NCI-H128 (cell line): ENCODE measurements around the gene EGLN2.
"Not testable (repeated sequence)": the region's sequence is repeated elsewhere in the genome, so short reads cannot be mapped to it uniquely, and the experiment has no call there.

ENCODE experiments used
- DNase-seq: peaks from one replicate; lab custom pipeline; 2025; ENCODE audit not compliant: unreplicated experiment; lab: John Stamatoyannopoulos, UW

Gene EGLN2

DNA sequence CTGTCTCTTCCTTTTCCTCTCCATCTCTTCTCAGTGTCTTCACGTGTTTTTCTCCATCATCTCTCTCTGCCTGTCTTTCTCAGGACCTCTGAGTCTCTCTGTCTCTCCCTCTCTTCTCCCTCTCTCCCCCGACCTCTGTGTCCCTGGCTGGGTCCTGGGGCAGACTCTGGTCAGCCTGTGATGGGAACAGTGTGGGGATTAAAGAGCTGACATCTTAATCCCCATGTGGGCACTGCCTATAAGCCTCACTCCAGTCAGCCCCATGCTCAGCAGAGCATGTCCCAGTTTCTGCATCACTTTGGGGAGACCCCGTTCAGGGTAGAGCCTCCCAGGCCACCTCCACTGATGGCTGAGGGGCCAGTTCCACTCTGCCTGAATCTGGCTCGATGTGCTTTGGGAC is 16.2 kb downstream of the EGLN2 start:
- DNase-seq, result no peak

DNA sequence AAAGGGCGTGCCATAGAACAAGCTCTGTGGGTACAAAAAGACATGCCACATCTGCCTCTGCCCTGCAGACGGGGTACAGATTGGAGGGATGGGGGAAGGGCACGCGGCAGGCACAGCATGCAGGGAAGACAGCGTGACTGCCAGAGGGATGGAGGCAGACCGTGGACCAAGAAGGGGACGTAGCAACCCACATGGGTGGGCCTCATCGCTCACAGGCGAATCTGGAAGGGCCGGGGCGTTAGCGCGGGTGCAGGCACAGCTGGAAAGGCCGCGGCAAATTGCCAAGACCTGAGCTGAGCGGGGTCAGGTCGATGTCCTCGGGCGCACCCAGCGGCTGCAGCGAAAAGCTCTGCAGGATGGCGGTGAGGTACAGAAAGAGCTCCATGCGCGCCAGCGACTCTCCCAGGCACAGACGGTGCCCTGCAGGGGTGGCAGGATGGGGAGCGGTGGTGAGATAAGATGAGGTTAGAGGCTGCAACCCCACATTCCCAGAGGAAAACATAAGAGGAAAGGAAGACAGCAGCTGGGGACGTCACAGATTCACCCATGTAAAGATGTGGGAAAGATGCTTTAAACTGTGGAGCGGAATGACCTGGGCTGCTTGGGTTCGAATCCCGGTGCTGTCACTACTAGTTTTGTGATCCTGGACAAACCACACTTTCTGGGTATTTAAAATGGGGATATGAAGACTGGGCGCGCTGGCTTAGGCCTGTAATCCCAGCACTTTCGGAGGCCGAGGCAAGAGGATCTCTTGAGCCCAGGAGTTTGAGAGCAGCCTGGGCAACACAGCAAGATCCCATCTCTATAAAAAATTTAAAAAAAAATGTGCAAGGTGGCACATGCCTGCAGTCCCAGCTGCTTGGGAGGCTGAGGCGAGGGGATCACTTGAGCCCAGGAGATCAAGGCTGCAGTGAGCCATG is 19.7 kb downstream of the EGLN2 start:
- DNase-seq, result not testable (repeated sequence)

DNA sequence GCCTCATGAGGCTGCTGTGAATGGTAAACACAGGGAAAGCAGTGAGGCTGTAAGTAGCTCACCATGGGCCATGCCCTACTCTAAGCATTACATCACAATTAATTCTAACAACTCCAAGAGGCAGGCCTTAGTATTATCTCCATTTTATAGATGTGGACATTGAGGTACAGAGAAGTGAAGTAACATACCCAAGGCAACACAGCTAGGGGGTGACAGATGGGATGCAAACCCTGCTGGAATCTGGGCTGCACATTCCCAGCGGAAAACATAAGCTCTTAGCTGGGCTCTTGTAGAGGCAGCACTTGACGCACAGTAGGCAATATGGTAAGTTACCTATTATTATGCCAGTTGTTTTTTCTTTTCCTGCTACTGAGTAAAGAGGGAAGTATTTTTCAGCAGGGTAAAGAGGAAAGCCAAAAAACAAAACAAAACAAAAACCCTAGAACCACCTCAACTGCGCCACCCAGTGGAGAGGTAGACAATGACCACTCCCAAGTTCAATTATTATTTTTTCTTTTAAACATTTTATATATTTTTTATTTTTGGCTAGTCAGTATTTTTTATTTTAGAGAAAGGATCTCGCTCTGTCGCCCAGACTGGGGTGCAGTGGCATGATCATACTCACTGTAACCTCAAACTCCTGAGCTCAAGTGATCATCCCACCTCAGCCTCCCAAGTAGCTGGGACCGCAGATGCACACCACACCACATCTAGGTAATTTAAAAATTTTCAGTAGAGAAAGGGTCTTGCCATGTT is 20.7 kb downstream of the EGLN2 start:
- not testable (repeated sequence) for DNase-seq

DNA sequence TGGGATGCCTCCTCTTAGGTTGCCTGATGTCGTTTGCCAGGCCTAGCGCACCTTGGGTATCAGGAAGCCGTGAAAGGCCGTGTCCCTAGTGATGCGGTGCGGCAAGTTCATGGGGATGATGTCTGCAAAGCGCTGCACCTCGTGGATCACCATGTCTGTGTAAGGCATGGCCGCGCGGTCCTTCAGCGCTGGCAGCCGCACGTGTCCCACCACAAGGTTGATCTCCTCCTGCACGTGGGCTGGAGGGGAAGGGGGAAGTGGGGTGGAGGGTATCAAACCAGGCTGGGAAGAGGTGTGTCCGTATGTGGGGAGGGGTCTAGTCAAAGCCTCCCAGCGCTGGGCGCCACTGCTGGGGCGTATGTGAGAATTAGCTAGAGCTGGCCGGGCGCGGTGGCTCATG is 23.2 kb downstream of the EGLN2 start:
- no peak for DNase-seq

DNA sequence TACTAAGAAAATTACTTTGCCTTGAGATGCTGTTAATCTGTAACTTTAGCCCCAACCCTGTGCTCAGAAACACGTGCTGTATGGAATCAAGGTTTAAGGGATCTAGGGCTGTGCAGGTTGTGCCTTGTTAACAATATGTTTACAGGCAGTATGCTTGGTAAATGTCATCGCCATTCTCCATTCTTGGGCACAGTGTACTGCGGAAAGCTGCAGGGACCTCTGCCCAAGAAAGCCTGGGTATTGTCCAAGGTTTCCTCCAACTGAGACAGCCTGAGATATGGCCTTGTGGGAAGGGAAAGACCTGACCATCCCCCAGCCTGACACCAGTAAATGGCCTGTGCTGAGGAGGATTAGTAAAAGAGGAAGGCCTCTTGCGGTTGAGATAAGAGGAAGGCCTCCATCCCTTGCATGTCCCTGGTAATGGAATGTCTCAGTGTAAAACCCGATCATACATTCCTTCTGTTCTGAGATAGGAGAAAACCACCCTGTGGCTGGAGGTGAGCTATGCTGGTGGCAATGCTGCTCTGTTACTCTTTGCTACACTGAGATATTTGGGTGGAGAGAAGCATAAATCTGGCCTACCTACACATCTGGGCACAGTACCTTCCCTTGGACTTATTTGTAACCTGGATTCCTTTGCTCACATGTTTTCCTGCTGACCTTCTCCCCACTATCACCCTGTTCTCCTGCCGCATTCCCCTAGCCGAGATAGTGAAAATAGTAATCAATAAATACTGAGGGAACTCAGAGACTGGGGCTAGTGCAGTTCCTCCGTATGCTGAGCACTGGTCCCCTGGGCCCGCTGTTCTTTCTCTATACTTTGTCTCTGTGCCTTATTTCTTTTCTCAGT is 23.9 kb downstream of the EGLN2 start:
- DNase-seq, result not testable (repeated sequence)

DNA sequence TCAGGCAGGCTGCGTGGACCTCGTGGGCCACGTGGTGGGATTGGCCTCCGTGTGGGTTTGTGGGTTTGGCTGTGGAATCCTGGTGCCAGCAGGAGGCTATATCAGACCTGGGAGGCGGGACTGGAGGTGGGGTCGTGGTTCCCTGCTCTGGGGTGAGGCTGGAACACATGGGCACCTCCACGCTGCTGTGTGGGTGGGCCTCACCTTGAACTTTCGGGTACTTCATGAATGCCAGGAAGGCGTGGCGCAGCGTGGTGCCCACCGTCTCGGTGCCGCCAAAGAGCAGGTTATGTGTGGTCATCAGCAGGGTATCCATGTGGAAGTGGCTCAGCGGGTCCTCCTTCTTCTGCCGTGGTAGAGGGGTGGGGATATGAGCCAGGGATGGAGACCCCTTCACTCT is 25.9 kb downstream of the EGLN2 start:
- not testable (repeated sequence) for DNase-seq

DNA sequence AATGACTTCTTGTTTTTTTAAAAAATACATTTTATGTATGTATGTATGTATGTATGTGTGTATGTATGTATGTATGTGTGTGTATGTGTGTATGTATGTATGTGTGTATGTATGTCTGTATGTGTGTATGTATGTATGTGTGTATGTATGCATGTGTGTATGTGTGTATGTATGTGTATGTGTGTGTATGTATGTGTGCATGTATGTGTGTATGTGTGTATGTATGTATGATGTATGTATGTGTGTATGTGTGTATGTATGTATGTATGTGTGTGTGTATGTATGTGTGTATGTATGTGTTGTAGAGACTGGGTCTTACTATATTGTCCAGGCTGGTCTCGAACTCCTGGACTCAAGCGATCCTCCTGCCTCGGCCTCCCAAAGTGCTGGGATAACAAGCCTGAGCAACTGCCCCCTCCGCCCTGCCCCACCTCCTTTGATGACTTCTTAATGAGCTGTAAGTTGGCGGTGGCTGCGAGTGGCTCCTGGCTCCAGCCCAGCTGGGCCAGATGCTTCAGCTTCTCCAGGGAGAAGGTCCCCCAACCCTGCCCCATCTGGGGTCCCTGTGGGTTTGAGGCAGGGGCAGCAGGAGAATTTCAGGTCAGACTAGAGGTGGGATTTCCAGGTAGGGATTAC is 26.6 kb downstream of the EGLN2 start:
- DNase-seq, result not testable (repeated sequence)

DNA sequence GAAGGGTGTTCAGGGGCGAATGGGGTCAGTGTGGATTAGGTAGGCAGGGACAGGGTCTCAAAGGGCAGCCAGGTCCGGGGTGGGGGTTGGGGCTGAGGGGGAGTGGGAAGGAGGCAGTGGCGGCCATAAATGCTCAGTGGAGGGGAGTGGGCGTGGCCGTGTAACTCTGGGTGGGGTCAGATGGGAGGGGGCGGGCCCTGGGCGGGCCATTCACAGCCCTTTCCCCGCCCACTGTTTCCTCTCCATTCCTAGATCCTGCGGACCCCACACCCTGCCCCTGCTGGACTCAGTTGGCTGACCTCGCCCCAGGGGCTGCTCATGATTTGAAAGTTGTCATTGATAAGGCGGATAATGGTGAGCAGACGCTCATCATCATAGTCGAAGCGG is 27.3 kb downstream of the EGLN2 start:
- not testable (repeated sequence) for DNase-seq

DNA sequence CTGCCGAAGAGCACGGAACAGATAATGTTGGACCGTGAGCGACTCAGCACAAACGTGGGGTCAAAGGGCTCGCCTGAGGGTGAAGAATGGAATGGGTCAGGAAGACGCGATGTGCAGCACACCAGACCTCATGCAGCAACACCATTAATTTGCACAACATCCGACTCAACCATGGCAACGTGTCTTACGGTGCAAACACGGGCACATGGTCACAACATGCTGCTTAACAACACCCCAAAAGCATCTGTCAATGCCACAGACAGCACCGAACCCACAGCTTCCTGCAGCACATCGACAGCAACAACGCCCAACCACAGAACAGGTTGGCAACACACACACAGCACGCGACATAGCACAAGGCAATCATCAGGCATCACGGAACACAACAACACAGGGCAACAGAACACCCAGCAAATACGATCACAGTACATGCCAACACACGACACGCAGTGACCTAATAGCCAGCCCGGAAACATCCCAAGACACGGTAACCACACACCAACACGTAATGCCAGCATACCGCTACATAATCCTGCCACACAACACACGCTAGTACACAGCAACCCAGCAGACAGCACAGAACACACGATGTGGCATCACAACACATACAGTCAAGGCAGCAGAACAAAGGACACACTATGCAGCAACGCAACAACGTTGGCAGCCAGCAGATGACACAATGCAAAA is 27.9 kb downstream of the EGLN2 start:
- DNase-seq, result not testable (repeated sequence)

DNA sequence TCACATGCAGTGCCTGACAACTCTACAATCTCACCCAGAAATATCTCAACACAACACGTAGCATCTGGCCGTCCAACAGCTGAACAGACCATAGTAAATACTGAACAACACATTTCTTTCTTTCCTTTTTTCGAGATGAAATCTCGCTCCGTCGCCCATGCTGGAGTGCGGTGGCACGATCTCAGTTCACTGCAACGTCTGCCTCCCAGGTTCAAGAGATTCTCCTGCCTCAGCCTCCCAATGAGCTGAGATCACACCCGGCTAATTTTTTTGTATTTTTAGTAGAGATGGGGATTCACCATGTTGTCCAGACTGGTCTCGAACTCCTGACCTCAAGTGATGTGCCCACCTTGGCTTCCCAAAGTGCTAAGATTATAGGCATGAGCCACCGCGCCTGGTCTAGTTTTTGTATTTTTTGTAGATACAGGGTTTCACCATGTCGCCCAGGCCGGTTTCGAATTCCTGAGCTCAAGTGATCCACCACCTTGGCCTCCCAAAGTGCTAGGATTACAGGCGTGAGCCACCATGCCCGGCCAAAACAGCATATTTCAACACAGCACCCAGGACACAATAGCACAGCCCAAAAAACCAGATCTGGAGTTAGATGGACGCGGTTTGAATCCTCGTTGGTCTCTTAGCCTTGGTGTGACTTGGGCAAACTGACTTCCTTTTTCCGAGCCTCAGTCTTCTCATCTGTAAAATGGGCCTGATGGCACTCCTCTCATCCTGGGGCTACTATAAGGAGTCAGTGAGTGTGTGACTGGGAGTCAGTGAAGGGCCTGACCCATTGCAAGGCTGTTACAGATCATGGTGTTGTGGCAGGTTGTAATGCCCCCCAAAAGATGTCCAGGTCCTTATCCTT is 28.6 kb downstream of the EGLN2 start:
- DNase-seq, result no peak

DNA sequence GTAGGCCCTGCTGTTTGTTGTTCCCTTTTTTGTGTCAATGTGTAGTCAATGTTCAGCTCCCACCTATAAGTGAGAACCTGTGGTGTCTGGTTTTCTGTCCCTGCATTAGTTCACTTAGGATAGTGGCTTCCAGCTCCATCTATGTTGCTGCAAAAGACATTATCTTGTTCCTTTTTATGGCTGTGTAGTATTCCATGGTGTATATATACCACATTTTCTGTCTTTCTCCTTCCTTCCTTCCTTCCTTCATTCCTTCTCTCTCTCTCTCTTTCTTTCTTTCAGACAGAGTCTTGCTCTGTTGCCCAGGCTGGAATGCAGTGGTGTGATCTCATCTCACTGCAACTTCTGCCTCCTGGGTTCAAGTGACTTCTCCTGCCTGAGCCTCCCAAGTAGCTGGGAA is 30.2 kb downstream of the EGLN2 start:
- DNase-seq, result no peak

DNA sequence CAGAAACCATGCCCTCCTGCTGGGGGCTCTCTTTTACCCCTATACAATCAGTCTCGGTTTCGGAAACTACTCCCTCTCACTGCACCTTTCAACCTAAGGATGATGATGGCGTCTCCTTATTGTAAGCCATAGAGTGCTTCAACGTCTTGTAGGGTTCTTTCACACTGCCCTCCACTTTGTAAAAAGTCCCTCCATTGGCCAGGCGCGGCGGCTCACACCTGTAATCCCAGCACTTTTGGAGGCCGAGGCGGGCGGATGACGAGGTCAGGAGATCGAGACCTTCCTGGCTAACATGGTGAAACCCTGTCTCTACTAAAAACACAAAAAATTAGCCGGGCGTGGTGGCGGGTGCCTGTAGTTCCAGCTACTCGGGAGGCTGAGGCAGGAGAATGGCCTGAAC is 31.8 kb downstream of the EGLN2 start:
- DNase-seq, result not testable (repeated sequence)

DNA sequence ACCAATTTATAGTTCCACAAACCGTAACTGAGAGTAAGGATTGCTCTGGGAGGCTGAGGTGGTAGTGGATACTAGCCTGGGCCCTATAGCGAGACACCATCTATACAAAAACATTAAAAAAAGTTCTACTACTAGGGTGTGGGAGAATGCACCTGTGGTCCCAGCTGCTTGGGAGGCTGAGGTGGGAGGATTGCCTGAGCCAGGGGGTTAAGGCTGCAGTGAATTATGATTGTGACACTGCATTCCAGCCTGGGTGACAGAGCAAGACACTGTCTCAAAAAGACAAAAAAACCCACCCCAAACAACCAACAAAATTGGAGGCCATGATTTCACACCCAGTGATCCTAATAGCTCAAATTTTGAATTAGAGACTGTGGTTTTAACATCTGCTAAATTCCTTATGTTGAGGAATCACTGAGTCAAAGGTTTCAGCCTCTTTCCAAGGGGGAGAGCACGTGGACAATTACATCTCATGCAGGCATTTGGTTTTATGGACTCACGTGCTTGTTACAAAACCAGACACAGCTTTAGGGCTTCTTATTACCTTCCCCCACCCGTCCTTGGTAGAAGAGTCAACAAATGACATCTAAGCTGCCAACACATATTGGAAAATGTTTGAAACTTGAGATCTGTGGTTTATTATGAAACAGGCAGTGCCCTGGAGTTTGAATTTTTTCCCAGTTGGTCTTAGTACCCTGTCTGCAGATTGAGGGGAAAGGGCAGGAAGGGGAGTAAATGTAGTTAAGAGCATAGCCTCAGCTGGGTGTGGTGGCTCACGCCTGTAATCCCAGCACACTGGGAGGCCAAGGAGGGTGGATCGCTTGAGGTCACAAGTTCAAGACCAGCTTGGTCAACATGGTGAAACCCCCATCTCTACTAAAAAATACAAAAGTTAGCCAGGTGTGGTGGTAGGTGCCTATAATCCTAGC is 32.8 kb downstream of the EGLN2 start:
- no peak for DNase-seq

DNA sequence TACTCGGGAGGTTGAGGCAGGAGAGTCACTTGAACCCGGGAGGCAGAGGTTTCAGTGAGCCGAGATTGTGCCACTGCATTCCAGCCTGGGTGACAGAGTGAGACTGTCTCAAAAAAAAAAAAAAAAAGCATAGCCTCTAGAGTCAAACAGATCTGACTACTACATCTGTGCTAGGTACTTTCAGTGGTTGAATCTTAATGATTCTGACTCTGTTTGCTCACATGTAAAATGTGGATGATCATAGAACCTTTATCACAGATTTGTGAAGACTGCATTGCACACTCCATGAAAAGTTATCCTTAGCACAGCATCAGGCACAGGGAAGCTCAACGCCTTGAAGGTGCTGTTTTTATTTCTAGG is 33.4 kb downstream of the EGLN2 start:
- DNase-seq, result not testable (repeated sequence)

DNA sequence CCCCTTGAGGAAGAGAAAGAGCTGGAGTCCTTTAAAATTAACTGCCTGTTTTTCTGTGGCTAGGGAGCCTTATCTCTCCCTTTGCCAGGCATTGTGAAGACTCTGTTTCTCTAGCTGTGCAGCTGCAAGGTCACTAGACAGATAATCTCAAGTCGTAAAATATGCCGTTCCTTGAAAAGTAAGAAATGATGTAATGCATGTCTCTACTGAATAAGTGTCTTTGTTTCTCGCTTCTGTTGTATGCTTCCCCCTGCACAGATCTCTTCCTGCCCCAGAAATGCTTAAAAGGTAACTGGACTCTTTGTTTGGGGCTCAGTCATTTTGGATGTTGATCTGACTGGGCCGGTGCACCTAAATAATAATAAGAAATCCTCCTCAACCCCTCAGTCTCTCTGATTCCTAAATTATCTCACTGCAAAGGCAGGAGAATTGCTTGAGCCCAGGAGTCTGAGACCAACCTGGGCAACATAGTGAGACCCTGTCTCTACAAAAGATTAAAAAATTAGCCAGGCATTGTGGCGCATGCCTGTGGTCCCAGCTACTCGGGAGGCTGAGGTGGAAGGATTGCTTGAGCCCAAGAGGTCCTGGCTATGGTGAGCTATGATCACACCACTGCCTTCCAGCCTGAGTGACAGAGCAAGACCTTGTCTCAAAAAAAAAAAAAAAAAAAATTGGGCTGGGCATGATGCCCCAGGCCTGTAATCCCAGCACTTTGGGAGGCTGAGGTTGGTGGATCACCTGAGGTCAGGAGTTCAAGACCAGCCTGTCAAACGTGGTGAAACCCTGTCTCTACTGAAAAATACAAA is 34.9 kb downstream of the EGLN2 start:
- not testable (repeated sequence) for DNase-seq

DNA sequence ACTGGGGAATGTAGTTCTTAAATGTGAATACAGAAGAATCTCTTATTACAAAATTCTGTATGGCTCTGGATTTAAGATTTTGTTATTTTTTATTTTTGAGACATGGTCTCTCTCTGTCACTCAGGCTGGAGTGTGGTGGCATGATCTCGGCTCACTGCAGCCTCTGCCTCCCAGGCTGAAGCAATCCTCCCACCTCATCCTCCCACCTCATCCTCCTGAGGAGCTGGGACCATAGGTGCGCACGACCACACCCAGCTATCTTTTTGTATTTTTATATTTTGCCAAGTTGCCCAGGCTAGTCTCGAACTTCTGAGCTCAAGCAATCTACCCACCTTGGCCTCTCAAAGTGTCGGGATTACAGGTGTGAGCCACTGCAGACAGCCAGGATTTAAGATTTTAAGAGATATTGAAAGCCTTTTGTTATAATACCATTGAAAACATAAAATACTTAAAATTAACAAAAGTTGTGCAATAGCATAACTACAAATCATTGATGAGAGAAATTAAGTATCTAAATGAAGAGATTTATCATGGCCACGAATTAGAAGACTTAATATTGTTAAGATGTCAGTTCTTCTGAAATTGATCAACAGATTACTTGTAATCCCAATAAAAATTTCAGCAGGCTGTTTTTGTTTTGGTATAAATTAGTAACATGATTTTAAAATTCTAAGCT is 37.9 kb downstream of the EGLN2 start:
- no peak for DNase-seq

DNA sequence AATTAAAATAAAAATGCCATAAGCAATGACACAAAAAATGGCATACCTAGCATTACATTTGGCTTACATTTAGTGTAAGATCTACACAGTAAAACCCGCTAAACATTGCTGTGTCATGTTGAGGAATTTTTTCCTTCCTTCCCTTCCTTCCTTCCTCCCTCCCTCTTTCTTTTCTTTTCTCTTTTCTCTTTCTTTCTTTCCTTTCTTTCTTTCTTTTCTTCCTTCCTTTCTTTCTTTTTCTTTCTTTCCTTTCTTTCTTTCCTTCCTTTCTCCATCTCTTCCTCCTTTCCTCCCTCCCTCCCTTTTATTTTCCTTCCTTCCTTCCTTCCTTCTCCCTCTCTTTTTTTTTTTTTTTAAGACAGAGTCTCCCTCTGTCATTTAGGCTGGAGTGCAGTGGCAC is 39.5 kb downstream of the EGLN2 start:
- not testable (repeated sequence) for DNase-seq
